ENCODE measurements around the gene LHPP. TPM values are rescaled to one million over a fixed set of nuclear protein-coding genes. Genes with fewer than 3 reads are reported as not detected.

Gene LHPP
- polyA plus RNA-seq, 1 experiment: 7.1 TPM

DNA sequence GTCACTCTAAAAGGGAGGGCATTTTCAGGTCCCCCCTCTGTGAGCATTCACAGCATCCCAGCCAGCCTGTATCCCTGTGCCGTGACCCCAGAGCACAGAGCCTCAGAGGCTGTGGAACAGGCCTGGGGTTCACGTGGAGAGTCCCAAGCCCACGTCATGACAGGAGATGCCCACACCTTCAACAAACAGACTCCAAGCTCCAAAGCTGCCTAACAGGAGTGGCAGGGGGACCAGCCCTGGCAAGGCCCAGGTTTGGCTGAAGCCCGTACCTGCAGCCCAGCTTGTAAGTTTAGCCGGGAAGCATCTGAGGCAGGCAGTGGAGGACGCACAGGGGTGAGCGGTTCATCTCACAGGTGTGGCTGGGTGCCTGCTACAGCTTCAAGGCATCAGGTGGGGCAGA lies 33.5 kb downstream of the LHPP start:
- Histone ChIP-seq H3K4me3 (ENCODE audit: low read depth, low read length) (no peak overlapping the region), H3K27ac (ENCODE audit: low read depth, low read length) (no peak overlapping the region), H3K27me3 (ENCODE audit: control insufficient read depth, insufficient read depth, low read length) (no peaks in the 10 kb centered on the region), H3K9me3 (ENCODE audit: control insufficient read depth, insufficient read depth, low read length) (no peaks in the 10 kb centered on the region)
- ChIA-PET CTCF (no interaction called here), POLR2A (interaction anchor here (0.6 kb wide), 1 partner anchor 18 kb away, joined by 10 read pairs; no protein-coding TSS in a partner anchor)
- TF ChIP-seq, protein P1, sequence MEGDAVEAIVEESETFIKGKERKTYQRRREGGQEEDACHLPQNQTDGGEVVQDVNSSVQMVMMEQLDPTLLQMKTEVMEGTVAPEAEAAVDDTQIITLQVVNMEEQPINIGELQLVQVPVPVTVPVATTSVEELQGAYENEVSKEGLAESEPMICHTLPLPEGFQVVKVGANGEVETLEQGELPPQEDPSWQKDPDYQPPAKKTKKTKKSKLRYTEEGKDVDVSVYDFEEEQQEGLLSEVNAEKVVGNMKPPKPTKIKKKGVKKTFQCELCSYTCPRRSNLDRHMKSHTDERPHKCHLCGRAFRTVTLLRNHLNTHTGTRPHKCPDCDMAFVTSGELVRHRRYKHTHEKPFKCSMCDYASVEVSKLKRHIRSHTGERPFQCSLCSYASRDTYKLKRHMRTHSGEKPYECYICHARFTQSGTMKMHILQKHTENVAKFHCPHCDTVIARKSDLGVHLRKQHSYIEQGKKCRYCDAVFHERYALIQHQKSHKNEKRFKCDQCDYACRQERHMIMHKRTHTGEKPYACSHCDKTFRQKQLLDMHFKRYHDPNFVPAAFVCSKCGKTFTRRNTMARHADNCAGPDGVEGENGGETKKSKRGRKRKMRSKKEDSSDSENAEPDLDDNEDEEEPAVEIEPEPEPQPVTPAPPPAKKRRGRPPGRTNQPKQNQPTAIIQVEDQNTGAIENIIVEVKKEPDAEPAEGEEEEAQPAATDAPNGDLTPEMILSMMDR (IDR thresholded peaks at IDR 0.05; ENCODE audit: low read depth, low read length): no peak
- DNase-seq (ENCODE audit: low read depth, low spot score): no peak

DNA sequence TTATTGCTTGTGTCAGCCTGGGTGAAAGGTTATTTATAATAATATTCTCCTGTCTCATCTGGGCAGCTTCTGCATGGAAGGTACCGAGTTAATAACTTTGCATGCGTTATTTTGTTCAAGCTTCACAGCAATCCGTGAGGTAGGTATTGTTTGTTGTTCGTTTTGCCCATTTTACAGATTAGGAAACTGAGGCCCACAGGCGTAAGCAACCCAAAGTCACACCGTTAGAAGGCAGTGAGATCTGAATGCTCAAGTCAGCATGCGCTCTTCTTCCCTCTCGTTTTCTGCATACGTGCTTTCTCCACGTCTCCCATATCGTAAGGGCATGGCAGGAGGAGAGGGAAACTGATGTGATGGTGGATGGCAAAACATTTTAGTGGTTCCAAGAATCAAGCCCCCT lies 34.1 kb downstream of the LHPP start:
- DNase-seq (ENCODE audit: low read depth, low spot score): no peak
- Histone ChIP-seq H3K4me3 (ENCODE audit: low read depth, low read length) (no peak overlapping the region), H3K9me3 (ENCODE audit: control insufficient read depth, insufficient read depth, low read length) (no peaks in the 10 kb centered on the region), H3K27me3 (ENCODE audit: control insufficient read depth, insufficient read depth, low read length) (no peaks in the 10 kb centered on the region), H3K27ac (ENCODE audit: low read depth, low read length) (no peak overlapping the region)
- CTCF ChIA-PET: no interaction called here
- TF ChIP-seq, protein P1 (IDR thresholded peaks at IDR 0.05; ENCODE audit: low read depth, low read length): no peak
- POLR2A ChIA-PET: no interaction called here

DNA sequence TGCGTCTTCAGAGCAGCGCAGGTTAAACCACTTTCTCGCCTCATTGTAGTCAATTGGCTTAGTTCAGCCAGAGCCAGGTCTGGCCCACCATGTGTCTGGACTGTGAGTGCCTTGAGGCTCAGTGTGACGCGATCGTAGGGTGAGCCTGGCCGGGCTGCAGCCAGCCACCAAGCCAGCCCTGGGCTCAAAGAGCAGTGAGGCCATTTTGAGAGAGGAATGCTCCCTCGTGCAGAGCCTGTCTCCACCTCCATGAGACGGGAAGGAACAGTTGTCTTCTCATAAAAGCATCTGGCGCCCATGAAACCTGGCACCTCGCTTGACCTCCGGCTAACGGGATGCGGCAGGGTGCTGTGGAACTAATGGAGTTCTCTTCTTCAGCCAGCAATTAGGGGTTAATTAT lies 34.5 kb downstream of the LHPP start:
- ChIA-PET POLR2A (no interaction called here), CTCF (no interaction called here)
- no peak for DNase-seq (ENCODE audit: low read depth, low spot score)
- H3K4me3 ChIP-seq (ENCODE audit: low read depth, low read length): no peak overlapping the region
- H3K27ac ChIP-seq (ENCODE audit: low read depth, low read length): no peak overlapping the region
- no peaks in the 10 kb centered on the region for H3K27me3 ChIP-seq (ENCODE audit: control insufficient read depth, insufficient read depth, low read length)
- no peaks in the 10 kb centered on the region for H3K9me3 ChIP-seq (ENCODE audit: control insufficient read depth, insufficient read depth, low read length)
- TF ChIP-seq, protein P1 (IDR thresholded peaks at IDR 0.05; ENCODE audit: low read depth, low read length): no peak

DNA sequence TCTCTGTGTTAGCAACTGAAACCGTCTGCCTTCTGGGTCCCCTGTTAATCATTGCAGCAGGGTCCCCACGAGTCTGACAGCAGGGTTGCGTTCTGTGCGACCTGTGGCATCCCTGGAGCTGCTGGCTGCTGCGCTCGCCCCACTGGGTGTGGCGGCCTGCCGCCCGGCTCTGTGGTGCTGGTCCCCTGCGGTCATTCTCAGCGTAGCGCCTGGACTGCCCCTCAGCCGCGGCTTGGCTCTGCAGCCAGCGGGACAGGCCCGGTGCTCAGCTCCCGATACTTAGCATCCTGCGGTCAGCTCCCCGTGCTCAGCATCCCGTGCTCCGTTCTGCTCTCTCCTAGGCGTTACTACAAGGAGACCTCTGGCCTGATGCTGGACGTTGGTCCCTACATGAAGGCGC lies 35.0 kb downstream of the LHPP start:
- Histone ChIP-seq H3K4me3 (ENCODE audit: low read depth, low read length) (no peak overlapping the region), H3K27ac (ENCODE audit: low read depth, low read length) (no peak overlapping the region), H3K9me3 (ENCODE audit: control insufficient read depth, insufficient read depth, low read length) (no peaks in the 10 kb centered on the region), H3K27me3 (ENCODE audit: control insufficient read depth, insufficient read depth, low read length) (no peaks in the 10 kb centered on the region)
- DNase-seq (ENCODE audit: low read depth, low spot score): no peak
- ChIA-PET CTCF (no interaction called here), POLR2A (no interaction called here)
- TF ChIP-seq, protein P1 (IDR thresholded peaks at IDR 0.05; ENCODE audit: low read depth, low read length): no peak

DNA sequence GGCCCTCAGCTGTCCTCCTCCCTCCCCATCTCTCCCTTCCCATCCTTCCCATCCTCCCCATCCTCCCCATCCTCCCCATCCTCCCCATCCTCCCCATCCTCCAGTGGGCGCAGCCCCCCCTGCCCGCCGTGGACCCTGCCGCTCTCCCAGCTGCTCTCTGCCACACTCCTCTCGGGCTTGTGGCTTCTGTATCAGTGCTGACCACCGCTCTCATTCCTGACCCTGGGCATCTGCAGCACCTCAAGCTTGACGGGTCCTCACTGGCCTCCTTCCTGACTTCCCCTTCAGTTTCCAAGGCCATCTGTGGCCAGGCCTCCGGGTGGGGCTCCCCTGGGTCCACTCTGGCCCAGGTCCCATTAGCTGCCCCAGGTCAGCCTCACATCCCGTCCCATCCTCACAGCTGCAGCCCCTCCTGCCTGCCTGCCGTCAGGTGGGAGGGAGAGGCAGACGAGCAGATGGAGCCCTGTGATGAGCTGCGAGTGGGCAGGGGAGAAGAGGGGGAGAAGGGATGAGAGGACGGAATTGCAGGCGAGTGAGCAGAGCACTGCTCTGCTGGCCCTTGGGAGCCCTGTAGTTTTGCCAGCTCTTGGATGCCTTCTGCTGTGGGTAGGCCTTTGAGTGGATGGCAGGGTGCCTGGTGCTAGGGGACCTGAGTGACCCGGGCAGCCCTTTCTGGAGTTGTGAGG lies 35.7 kb downstream of the LHPP start:
- TF ChIP-seq, protein P1 (IDR thresholded peaks at IDR 0.05; ENCODE audit: low read depth, low read length): no peak
- Histone ChIP-seq H3K4me3 (ENCODE audit: low read depth, low read length) (no peak overlapping the region), H3K9me3 (ENCODE audit: control insufficient read depth, insufficient read depth, low read length) (no peaks in the 10 kb centered on the region), H3K27me3 (ENCODE audit: control insufficient read depth, insufficient read depth, low read length) (no peaks in the 10 kb centered on the region), H3K27ac (ENCODE audit: low read depth, low read length) (no peak overlapping the region)
- ChIA-PET CTCF (no interaction called here), POLR2A (no interaction called here)
- DNase-seq (ENCODE audit: low read depth, low spot score): no peak
